Frontal cortex (tissue), 4 donors: ENCODE measurements around the gene DPP8. TPM values are rescaled to one million over a fixed set of nuclear protein-coding genes. Genes with fewer than 3 reads are reported as not detected.
"Not testable (repeated sequence)": the region's sequence is repeated elsewhere in the genome, so short reads cannot be mapped to it uniquely, and the experiment has no call there.

Source experiments
- DNase-seq, 2 donors: peaks; one replicate each; pipeline ENCODE4 v3.0.0; 2012; ENCODE audit warnings: low spot score in 2 of 2
- FAIRE-seq: peaks from 2 replicates; lab custom pipeline; 2012; peaks lifted over from hg19 to GRCh38; lab: Jason Lieb, UNC
- total RNA-seq: library from RNA; depleted of rRNA; stranded (reverse); fragments of >200 nt; gene quantifications from one replicate; pipeline ENCODE4 v1.2.3, GENCODE V29; 2014
- donor health status: control.
- donor health status: control.
- donor health status: control.

The DPP8 gene
- total RNA-seq, 1 donor from 2014 or later, result 87.2 TPM

GRCh38 chr15:65528461-65529060 lies 11.1 kb upstream of the DPP8 start:
- no peak for FAIRE-seq
- no peak for DNase-seq

DNA sequence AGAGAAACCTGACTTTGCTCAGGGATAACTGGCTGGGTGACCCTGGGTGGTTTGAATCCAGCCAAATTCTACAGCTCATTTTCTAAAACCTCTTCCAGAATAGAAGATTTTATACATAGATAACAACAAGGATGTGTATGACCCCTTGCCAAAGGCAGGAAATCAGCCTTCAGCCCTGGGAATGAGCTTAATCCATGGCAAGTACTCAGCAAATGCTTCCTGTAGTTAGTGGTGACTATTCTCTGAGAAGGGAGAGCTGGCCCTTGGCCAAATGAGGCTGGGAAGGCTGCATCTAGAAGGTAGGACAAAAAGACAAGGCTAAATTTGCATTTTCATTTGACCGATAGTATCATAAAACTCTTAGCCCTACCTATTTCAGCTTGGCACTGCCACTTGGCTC lies 8.1 kb upstream of the DPP8 start:
- DNase-seq (no peak), FAIRE-seq (no peak)

GRCh38 chr15:65524226-65524625 lies 6.7 kb upstream of the DPP8 start:
- DNase-seq (no peak), FAIRE-seq (no peak)

- no peak for DNase-seq
- FAIRE-seq, result no peak
Observed at GRCh38 chr15:65521350-65521749, 3.9 kb upstream of the DPP8 start.

GRCh38 chr15:65518633-65519285 lies 1.3 kb upstream of the DPP8 start:
- no peak for FAIRE-seq

DNA sequence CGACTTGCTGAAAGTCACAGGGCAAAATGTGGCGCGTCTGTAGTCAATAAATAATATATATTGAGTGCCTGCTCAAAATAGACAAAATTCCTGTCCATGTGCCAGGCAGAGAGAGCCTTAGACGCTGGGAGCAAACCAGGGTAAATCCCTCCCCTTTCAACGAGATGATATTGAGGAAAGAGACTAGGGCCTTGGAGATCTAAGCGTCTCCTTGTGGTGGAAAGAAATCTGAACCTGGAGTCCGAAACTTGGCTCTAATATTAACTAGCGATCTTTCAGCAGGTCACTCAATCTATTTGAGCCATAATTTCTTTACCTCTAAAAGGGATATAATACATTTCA lies 348 bp upstream of the DPP8 start:
- DNase-seq, result no peak
- FAIRE-seq, result no peak

More at GRCh38 chr15:65518633-65519285, 1.3 kb upstream of the DPP8 start:
- DNase-seq, result no peak

DNA sequence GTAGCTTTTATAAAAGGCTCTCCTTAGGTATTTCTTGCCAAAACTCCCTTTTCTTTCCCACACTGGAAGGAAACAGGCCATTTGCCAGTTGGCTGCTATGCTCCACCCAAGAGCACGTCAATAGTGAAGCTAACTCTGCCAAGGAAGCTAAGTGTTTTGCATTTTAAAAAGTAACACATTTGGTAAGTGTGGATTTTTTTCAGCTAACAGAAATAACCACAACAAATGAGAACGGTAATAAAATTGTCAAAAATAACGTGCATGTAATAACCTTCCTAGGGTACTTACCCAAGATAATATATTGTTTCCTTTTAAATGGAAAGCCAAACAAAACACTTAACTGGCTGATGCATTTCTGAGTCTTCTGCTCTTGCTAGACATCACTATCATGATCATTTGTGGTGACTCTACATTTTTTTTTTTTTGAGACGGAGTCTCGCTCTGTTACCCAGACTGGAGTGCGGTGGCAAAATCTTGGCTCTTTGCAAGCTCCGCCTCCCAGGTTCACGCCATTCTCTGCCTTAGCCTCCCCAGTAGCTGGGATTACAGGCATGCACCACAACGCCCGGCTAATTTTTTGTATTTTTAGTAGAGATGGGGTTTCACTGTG lies 4.6 kb downstream of the DPP8 start:
- FAIRE-seq (no peak), DNase-seq (peak in 1 of 2 donors; percentile 46)

DNA sequence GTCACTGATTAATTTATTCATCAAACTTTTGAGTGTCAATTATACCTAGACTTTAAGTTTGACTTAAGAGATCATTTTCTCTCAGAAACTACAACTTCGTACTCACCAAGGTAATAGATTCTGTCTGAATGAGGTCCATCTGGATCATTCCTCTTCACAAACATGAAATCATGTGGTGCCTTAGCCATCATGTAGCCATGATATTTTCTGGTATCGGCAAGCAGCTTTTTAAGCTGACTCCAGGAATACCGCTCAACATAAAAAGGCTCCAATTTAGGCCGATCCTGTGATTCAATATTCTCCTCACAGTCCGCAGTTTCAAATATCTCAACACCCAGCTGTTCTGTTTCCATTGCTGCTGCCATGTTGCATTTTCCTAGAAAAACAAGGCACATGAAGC lies 5.3 kb downstream of the DPP8 start:
- FAIRE-seq (no peak), DNase-seq (no peak)

- FAIRE-seq (no peak), DNase-seq (no peak)
Observed at GRCh38 chr15:65509321-65509720, 8.2 kb downstream of the DPP8 start.

GRCh38 chr15:65494076-65494475 lies 23.4 kb downstream of the DPP8 start:
- DNase-seq (no peak), FAIRE-seq (no peak)

DNA sequence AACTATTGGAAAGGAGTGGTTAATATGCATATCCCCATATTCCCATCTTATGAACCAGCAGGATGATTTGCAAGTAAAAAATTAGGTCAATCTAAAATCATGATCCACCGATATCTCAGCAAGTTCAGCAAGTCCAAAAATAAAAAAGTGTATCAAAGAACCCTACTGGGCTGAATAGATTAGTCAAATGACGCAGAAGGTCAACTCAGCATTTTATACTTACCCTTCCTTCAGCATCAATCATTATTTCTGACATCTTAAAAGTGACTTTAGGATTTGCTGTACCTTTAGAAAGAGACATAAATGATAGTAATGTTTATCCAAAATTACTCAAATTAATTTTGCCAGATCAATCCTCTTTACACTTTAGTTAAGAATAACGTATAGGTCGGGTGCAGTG lies 32.6 kb downstream of the DPP8 start:
- FAIRE-seq, result no peak
- DNase-seq, result no peak

- FAIRE-seq (no peak), DNase-seq (no peak)
Observed at GRCh38 chr15:65476903-65477302, 40.6 kb downstream of the DPP8 start.

DNA sequence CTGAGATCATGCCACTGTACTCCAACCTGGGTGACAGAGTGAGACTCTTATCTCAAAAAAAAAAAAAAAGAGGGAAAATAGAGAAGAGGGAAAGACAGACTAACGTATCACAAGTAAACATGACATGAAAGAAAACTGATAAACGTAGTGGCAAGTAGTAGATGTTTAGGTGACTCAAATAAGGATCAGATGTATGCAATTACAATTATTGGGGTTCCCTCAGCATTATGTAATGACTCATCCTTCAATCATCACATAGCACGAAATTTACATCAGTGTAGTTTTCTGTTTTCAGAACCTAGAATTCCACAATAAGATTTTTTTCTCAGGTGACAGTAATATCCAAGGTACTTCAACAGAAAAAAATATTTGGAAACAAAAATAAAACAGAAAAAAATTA lies 46.6 kb downstream of the DPP8 start:
- no peak for FAIRE-seq
- DNase-seq, result no peak

- DNase-seq (no peak), FAIRE-seq (no peak)
Observed at GRCh38 chr15:65468229-65468909, 49.1 kb downstream of the DPP8 start.

GRCh38 chr15:65466901-65467300 lies 50.6 kb downstream of the DPP8 start:
- no peak for FAIRE-seq

DNA sequence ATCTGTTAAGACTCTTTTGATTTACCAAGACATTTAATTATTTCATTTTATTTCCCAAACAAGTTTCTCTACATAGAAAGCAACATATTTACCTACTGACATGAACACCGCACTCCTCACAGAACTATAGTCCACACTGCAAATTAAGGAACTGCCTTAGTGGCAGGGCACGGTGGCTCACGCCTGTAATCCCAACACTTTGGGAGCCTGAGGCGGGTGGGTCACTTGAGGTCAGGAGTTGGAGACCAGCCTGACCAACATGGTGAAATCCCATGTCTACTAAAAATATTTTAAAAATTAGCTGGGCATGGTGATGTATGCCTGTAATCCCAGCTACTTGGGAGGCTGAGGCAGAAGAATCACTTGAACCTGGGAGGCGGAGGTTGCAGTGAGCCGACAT lies 54.4 kb downstream of the DPP8 start:
- FAIRE-seq, result not testable (repeated sequence)

More at GRCh38 chr15:65466901-65467300, 50.6 kb downstream of the DPP8 start:
- no peak for DNase-seq

DNA sequence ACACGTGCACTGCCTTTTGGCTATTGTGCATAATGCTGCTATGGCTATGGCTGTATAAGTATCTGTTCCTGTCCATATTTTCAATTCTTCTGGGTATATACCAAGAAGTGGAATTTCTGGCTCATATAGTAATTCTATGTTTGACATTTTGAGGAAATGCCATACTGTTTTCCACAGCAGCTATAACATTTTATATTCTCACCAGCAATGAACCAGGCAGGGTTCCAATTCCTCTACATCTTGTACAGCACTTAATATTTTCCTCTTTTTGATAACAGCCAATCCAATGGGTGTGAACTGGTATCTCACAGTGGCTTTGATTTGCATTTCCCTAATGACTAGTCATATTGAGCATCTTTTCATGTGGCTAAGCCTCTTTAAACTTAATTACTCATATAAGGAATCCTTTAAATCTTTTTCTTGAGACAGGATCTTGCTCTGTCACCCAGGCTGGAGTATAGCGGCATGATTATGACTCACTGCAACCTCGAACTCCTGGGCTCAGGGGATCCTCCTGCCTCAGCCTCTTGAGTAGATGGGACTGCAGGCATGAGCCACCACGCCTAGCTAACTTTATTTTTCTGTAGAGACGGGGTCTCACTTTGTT lies 56.6 kb downstream of the DPP8 start:
- DNase-seq, result no peak

More for the DNA sequence above, 54.4 kb downstream of the DPP8 start:
- not testable (repeated sequence) for DNase-seq

DNA sequence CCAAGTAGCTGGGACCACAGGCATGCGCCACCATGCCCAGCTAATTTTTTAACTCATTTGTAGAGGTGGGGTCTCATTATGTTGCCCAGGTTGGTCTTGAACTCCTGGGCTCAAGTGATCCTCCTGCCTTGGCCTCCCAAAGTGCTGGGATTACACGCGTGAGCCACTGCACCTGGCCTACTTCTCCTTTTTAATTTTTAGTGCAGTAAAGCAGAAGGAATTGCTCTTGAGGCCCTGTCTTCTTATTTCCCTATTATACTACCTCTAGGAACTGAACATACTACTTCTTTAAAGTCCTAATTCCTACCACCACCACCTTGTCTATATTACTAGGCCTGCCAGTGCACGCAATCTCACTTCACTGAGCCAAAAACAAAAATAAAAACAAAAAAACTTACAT lies 62.2 kb downstream of the DPP8 start:
- not testable (repeated sequence) for FAIRE-seq, DNase-seq

More for the DNA sequence above, 56.6 kb downstream of the DPP8 start:
- no peak for FAIRE-seq

GRCh38 chr15:65451989-65452388 lies 65.5 kb downstream of the DPP8 start:
- DNase-seq, result no peak
- FAIRE-seq, result no peak

- no peak for FAIRE-seq
Observed at GRCh38 chr15:65450556-65450955, 66.9 kb downstream of the DPP8 start.

More at GRCh38 chr15:65450556-65450955, 66.9 kb downstream of the DPP8 start:
- DNase-seq, result no peak
